ENCODE data around the gene TCERG1L. TPM values are rescaled to one million over a fixed set of nuclear protein-coding genes. Genes with fewer than 3 reads are reported as not detected.
"Not testable (repeated sequence)": the region's sequence is repeated elsewhere in the genome, so short reads cannot be mapped to it uniquely, and the experiment has no call there.

Gene TCERG1L
- total and polyA plus RNA-seq, 9 of the 15 experiments (the other 6 are each of a cell fraction or from before 2014, with no cell fraction given), result not detected

DNA sequence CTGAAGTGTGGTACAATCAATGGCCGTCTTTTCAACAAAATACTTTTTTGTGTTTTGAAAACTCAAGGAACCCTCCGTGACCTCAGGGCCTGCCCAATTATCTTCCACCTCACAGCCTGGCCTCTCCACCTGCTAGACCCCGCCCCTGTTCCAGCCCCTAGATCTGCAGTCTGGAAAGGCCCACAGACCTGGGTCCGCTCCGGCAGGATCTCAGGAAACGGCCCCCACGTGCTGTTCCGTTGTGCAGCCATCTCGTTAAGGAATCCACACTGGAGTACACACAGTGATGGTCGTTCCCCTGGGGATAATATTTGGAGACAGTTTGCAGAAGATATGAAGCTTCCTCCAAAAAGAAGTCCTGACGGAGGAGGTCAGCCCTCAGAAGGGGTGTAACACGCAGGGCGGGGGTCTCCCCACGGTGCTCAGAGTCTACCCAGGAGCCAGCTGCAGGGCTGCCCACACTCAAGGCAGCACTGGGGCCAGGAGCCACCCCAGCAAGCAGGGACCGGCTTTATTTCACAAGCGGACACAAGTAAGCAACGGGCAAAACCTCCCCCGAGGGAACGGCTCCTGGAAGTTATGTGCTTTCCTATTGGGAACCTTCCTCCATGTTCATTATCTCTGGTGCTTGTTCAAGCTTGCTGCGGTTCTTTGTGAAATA, 73.4 kb downstream of the TCERG1L start:
- H3K27ac ChIP-seq (ENCODE audit: extremely low read depth, low read depth, low read length), result no peak overlapping the region
- no peaks in the 10 kb centered on the region for H3K79me2 ChIP-seq (ENCODE audit: control insufficient read depth, insufficient read depth, low read length)
- H3K36me3 ChIP-seq (ENCODE audit: control insufficient read depth, insufficient read depth, low read length), result no peaks in the 10 kb centered on the region
- TF ChIP-seq MED1 (CRISPR knock-in tag; IDR thresholded peaks at IDR 0.05; ENCODE audit: borderline replicate concordance) (no peak), SAFB2 (IDR thresholded peaks at IDR 0.05; ENCODE audit: borderline replicate concordance, low read depth, low read length, severe bottlenecking) (no peak), KLF10 (CRISPR knock-in tag; IDR thresholded peaks at IDR 0.05) (no peak), ZEB2 (IDR thresholded peaks at IDR 0.05) (no peak), FOS (IDR thresholded peaks at IDR 0.05; ENCODE audit: extremely low read depth, insufficient read length) (no peak), HDGF (IDR thresholded peaks at IDR 0.05) (no peak), TCF7 (IDR thresholded peaks at IDR 0.05; ENCODE audit: borderline replicate concordance) (no peak), COPS2 (conservative IDR thresholded peaks at IDR 0.05) (no peak)
- TF ChIP-seq, protein P1, sequence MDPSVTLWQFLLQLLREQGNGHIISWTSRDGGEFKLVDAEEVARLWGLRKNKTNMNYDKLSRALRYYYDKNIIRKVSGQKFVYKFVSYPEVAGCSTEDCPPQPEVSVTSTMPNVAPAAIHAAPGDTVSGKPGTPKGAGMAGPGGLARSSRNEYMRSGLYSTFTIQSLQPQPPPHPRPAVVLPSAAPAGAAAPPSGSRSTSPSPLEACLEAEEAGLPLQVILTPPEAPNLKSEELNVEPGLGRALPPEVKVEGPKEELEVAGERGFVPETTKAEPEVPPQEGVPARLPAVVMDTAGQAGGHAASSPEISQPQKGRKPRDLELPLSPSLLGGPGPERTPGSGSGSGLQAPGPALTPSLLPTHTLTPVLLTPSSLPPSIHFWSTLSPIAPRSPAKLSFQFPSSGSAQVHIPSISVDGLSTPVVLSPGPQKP (CRISPR knock-in tag; IDR thresholded peaks at IDR 0.05), result no peak
- TF ChIP-seq, protein P2, sequence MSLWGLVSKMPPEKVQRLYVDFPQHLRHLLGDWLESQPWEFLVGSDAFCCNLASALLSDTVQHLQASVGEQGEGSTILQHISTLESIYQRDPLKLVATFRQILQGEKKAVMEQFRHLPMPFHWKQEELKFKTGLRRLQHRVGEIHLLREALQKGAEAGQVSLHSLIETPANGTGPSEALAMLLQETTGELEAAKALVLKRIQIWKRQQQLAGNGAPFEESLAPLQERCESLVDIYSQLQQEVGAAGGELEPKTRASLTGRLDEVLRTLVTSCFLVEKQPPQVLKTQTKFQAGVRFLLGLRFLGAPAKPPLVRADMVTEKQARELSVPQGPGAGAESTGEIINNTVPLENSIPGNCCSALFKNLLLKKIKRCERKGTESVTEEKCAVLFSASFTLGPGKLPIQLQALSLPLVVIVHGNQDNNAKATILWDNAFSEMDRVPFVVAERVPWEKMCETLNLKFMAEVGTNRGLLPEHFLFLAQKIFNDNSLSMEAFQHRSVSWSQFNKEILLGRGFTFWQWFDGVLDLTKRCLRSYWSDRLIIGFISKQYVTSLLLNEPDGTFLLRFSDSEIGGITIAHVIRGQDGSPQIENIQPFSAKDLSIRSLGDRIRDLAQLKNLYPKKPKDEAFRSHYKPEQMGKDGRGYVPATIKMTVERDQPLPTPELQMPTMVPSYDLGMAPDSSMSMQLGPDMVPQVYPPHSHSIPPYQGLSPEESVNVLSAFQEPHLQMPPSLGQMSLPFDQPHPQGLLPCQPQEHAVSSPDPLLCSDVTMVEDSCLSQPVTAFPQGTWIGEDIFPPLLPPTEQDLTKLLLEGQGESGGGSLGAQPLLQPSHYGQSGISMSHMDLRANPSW (CRISPR knock-in tag; IDR thresholded peaks at IDR 0.05), result no peak
- FAIRE-seq (no peak), DNase-seq (ENCODE audit: extremely low read depth in 1 of 4, low spot score in 3 of 4) (no peak), ATAC-seq (no peak)
- H3K9ac ChIP-seq (ENCODE audit: insufficient read depth in 1 of 2, low read depth in 2 of 2, low read length in 2 of 2), result no peak overlapping the region
- H3K4me2 ChIP-seq (ENCODE audit: insufficient read depth, low read length), result no peak overlapping the region
- POLR2A ChIA-PET, result no interaction called here
- 1% methylated on average over 19 of the region's 20 CpGs for WGBS (ENCODE audit: insufficient coverage, low coverage, missing lambda C conversion rate)
- no peaks in the 10 kb centered on the region for H3K9me3 ChIP-seq (replicated peaks; ENCODE audit: control insufficient read depth, insufficient read depth, low read depth, low read length)
- no peaks in the 10 kb centered on the region for H3K4me1 ChIP-seq (replicated peaks in 1 of 2; ENCODE audit: control insufficient read depth in 2 of 2, insufficient read depth in 2 of 2, low read length in 2 of 2)
- H3K27me3 ChIP-seq (ENCODE audit: control insufficient read depth in 2 of 2, insufficient read depth in 2 of 2, low read length in 2 of 2), result peaks cover 0 to 26% of the 10 kb centered on the region in 2 experiments; a peak in 2 of 5 replicates
- BruUV-seq (replicated peaks), result no TSS peak
- H4K20me1 ChIP-seq (replicated peaks; ENCODE audit: control insufficient read depth, insufficient read depth, low read length), result no peaks in the 10 kb centered on the region
- H2AFZ ChIP-seq (ENCODE audit: low read depth, low read length), result no peak overlapping the region
- intact Hi-C loops (cut with micrococcal nuclease) (no loop called here), in situ Hi-C loops (cut with MboI) (no loop called here)
- CTCF ChIA-PET (ENCODE audit: low intra/inter-chr PET ratio), result no interaction called here
- H3K9me1 ChIP-seq (ENCODE audit: control insufficient read depth, insufficient read depth, low read length), result no peaks in the 10 kb centered on the region
- H3K4me3 ChIP-seq, result no peak overlapping the region

DNA sequence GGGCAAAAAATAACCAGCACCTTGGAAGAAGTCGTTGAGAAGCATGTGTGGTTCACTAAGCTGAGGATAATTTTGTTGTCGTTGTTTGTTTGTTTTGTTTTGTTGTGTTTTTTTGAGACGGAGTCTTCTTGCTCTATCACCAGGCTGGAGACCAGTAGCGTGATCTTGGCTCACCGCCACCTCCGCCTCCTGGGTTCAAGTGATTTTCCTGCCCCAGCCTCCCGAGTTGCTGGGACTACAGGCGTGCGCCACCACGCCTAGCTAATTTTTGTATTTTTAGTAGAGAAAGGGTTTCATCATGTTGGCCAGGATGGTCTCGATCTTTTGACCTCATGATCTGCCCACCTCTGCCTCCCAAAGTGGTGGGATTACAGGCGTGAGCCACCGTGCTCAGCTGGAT, 76.9 kb downstream of the TCERG1L start:
- CTCF ChIA-PET (ENCODE audit: low intra/inter-chr PET ratio); H3K27ac ChIP-seq (ENCODE audit: extremely low read depth, low read depth, low read length); H3K9ac ChIP-seq (ENCODE audit: insufficient read depth in 1 of 2, low read depth in 2 of 2, low read length in 2 of 2); H3K4me3 ChIP-seq; H3K9me3 ChIP-seq (replicated peaks; ENCODE audit: control insufficient read depth, insufficient read depth, low read depth, low read length); POLR2A ChIA-PET; H3K4me2 ChIP-seq (ENCODE audit: insufficient read depth, low read length); H4K20me1 ChIP-seq (replicated peaks; ENCODE audit: control insufficient read depth, insufficient read depth, low read length); H3K79me2 ChIP-seq (ENCODE audit: control insufficient read depth, insufficient read depth, low read length); ATAC-seq; in situ Hi-C loops (cut with MboI); H2AFZ ChIP-seq (ENCODE audit: low read depth, low read length); H3K4me1 ChIP-seq (replicated peaks in 1 of 2; ENCODE audit: control insufficient read depth in 2 of 2, insufficient read depth in 2 of 2, low read length in 2 of 2); BruUV-seq (replicated peaks); H3K9me1 ChIP-seq (ENCODE audit: control insufficient read depth, insufficient read depth, low read length); DNase-seq (ENCODE audit: extremely low read depth in 1 of 4, low spot score in 3 of 4); FAIRE-seq; H3K36me3 ChIP-seq (ENCODE audit: control insufficient read depth, insufficient read depth, low read length); intact Hi-C loops (cut with micrococcal nuclease): not testable (repeated sequence)
- 0% methylated on average over 13 of the region's 13 CpGs for WGBS (ENCODE audit: insufficient coverage, low coverage, missing lambda C conversion rate)
- H3K27me3 ChIP-seq (ENCODE audit: control insufficient read depth in 2 of 2, insufficient read depth in 2 of 2, low read length in 2 of 2), result peaks cover 0 to 27% of the 10 kb centered on the region in 2 experiments; a peak in 2 of 5 replicates
